T-cell (primary cell): ENCODE data around the gene STXBP5. TPM values are rescaled to one million over a fixed set of nuclear protein-coding genes. Genes with fewer than 3 reads are reported as not detected.

Experiments
- ATAC-seq, 4 experiments: fragments of 200-7000 bp in 3 of 4; fragments of 150-1000 bp in 1 of 4; cut with Tn5 transposase; replicated peaks in 1 of 4; 1 replicate in 3 of 4; 2 replicates in 1 of 4; pipeline ENCODE4 v1.10.0; 2021; ENCODE audit warnings: moderate library complexity in 3 of 4, mild to moderate bottlenecking in 2 of 4, moderate number of reproducible peaks in 1 of 4
- CTCF ChIA-PET, 2 donors: fragments of 300-600 bp; sonication (Branson Sonifier 250); formaldehyde crosslinking; loops; one replicate each; lab custom pipeline; 2022; ENCODE audit warnings: antibody characterized with exemption in 2 of 2; lab: Charles Lee
- POLR2A ChIA-PET, 2 donors: fragments of 300-600 bp; sonication (Branson Sonifier 250); formaldehyde crosslinking; loops; one replicate each; lab custom pipeline; 2022; ENCODE audit warnings: antibody characterized with exemption in 2 of 2; lab: Charles Lee
- DNase-seq, 35 experiments: peaks; one replicate each; pipeline versions ENCODE4 v3.0.0 to v3.0.0-alpha.2; 2013 to 2023
- H3K27ac ChIP-seq: one replicate; pipeline ENCODE4 v1.5.1; 2013; ENCODE audit warnings: low read length
- H3K27me3 ChIP-seq, 2 experiments: replicated peaks in 1 of 2; 1 replicate in 1 of 2; 2 replicates in 1 of 2; pipeline versions ENCODE4 v1.6.1 to v1.7.0; 2013; ENCODE audit warnings: low read length in 1 of 2, mixed read lengths in 1 of 2; ENCODE audit not compliant: control insufficient read depth in 2 of 2, insufficient read depth in 2 of 2; ENCODE audit errors: extremely low read depth in 1 of 2
- H3K36me3 ChIP-seq, 2 donors: 1 replicate in 1 of 2; 2 replicates in 1 of 2; pipeline versions ENCODE4 v1.6.1 to v1.7.0; 2013; ENCODE audit warnings: low read length in 1 of 2; ENCODE audit not compliant: control insufficient read depth in 2 of 2, insufficient read depth in 1 of 2; ENCODE audit errors: extremely low read depth in 1 of 2
- H3K4me1 ChIP-seq, 2 experiments: 1 replicate in 1 of 2; 2 replicates in 1 of 2; pipeline versions ENCODE4 v1.6.1 to v1.7.0; 2013; ENCODE audit warnings: low read length in 2 of 2, mixed read lengths in 1 of 2; ENCODE audit not compliant: insufficient read depth in 2 of 2, control insufficient read depth in 1 of 2; ENCODE audit errors: extremely low read depth in 1 of 2
- H3K4me3 ChIP-seq, 2 donors: 1 replicate in 1 of 2; 2 replicates in 1 of 2; pipeline versions ENCODE4 v1.5.1 to v1.7.0; 2013; ENCODE audit warnings: mild to moderate bottlenecking in 2 of 2, low read length in 1 of 2, moderate library complexity in 1 of 2; ENCODE audit not compliant: control insufficient read depth in 1 of 2; ENCODE audit errors: extremely low read depth in 1 of 2
- H3K9me3 ChIP-seq: 2 replicates; pipeline ENCODE4 v1.7.0; 2013
- H3K27ac Mint-ChIP-seq, 2 donors: one replicate each; pipeline ENCODE4 v1.8.0; 2020 to 2021; ENCODE audit warnings: mild to moderate bottlenecking in 2 of 2, mixed read lengths in 2 of 2
- H3K27me3 Mint-ChIP-seq, 2 donors: one replicate each; pipeline ENCODE4 v1.8.0; 2021 to 2022; ENCODE audit warnings: mixed read lengths in 2 of 2
- H3K36me3 Mint-ChIP-seq: one replicate; pipeline ENCODE4 v1.8.0; 2021; ENCODE audit warnings: mixed read lengths
- H3K4me1 Mint-ChIP-seq, 3 donors: one replicate each; pipeline ENCODE4 v1.8.0; 2020 to 2022; ENCODE audit warnings: mixed read lengths in 3 of 3, mild to moderate bottlenecking in 1 of 3
- H3K4me3 Mint-ChIP-seq, 3 donors: one replicate each; pipeline ENCODE4 v1.8.0; 2020 to 2022; ENCODE audit warnings: mild to moderate bottlenecking in 3 of 3, mixed read lengths in 3 of 3, moderate library complexity in 3 of 3
- H3K9me3 Mint-ChIP-seq, 3 donors: one replicate each; pipeline ENCODE4 v1.8.0; 2020 to 2022; ENCODE audit warnings: mixed read lengths in 3 of 3
- WGBS: methylation state at CpG from one replicate; pipeline ENCODE4 v1.1.5; 2013; ENCODE audit warnings: missing lambda C conversion rate; ENCODE audit not compliant: insufficient coverage; 5-methylcytosine and 5-hydroxymethylcytosine counted together
- total RNA-seq, 35 experiments: library from RNA in 6 of 35; stranded (reverse) in 6 of 35; fragments of 120-200 nt in 1 of 35; gene quantifications; one replicate each; pipeline versions ENCODE4 v1.2.1 to v1.2.4 and lab custom pipeline; 2013 to 2026

Gene STXBP5
- total RNA-seq, 5 donors from 2014 or later (not counting 1 experiment from before 2014, with no cell fraction given): 24.1 to 35.4 (median 27.8) TPM

DNA sequence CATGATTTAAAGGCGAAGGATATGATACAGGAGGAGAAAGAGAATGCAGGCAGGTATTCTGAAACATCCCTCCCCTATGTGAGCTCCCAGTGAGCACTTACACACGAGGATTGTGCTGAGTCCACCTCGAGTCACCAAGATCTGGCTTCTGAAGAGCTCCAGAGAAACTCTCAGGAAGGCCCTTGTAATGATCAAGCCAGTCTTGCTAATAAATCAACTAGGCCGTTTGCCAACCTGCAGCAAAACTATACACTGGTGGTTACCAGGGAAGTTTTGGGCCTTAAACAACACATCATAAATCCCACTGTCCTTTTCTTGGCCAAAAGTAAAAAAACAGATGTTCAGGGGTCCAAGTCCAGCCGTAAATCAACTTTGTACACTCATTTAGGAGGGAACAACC lies 79.2 kb downstream of the STXBP5 start:
- H3K9me3 Mint-ChIP-seq: no peaks in the 10 kb centered on the region
- ChIA-PET CTCF (interaction anchor here (1.5 kb wide), 2 partner anchors 10 to 352 kb away, joined by 3 to 8 read pairs; no protein-coding TSS in a partner anchor), POLR2A (no interaction called here)
- WGBS: 92% methylated on average over 2 of the region's 5 CpGs
- no peaks in the 10 kb centered on the region for H3K27me3 Mint-ChIP-seq
- Histone ChIP-seq H3K36me3 (peaks cover 5 to 21% of the 10 kb centered on the region in 2 donors), H3K27ac (no peak overlapping the region), H3K4me3 (no peak overlapping the region), H3K9me3 (no peaks in the 10 kb centered on the region), H3K4me1 (peaks cover 0 to 3% of the 10 kb centered on the region in 2 experiments), H3K27me3 (no peaks in the 10 kb centered on the region)
- H3K36me3 Mint-ChIP-seq: peaks cover 35% of the 10 kb centered on the region
- DNase-seq (no peak), ATAC-seq (no peak)
- no peak overlapping the region for H3K27ac Mint-ChIP-seq
- peaks cover 29 to 38% (median 38%) of the 10 kb centered on the region in 3 donors for H3K4me1 Mint-ChIP-seq
- H3K4me3 Mint-ChIP-seq: no peak overlapping the region

DNA sequence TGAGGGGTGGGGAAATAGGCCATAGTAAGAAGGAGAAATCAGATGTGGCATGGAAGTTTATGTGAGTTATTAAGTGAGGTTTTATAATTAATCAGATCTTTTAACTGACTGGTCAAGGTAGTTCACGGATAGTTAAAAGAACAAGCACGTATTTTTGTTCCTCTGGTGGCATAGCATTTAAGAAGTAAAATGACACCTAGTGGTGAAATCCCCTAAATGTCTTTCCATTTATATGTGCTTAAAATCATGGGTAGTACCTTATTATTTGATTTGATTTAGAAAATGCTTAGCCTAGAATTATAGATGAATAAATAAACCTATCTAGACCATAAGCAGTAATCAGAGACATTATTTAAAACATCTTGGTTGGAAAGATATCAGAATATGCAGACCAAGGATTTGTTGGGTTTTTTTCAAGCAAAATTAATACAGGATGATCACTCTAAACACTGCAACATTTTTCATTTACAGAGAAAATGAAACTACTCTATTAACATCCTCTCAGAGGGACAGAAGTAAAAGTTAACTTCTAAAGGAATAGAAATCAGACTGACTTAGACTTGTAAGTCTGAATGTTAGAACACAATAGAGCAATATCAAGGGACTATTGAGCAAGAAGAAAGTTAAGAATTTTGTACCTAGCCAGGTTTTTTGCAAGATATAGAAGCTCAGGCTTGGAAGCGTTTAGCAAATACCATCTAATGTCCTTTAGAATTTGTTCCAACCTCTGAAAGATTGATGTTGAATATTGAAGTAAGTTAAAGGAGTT lies 81.1 kb downstream of the STXBP5 start:
- H3K27me3 ChIP-seq: no peaks in the 10 kb centered on the region
- Mint-ChIP-seq H3K9me3 (no peaks in the 10 kb centered on the region), H3K4me3 (no peak overlapping the region), H3K27me3 (no peaks in the 10 kb centered on the region), H3K36me3 (peaks cover 35% of the 10 kb centered on the region), H3K4me1 (peaks cover 22 to 30% (median 28%) of the 10 kb centered on the region in 3 donors), H3K27ac (peak overlapping the region in 1 of 2 donors; percentile 9)
- ATAC-seq (peak in 3 of 4 experiments; percentile 35 to 37 (median 36)), DNase-seq (peak in 1 of 35 experiments; percentile 52)
- CTCF ChIA-PET: interaction anchor here in 1 of 2 donors (0.7 kb wide), 1 partner anchor 37 kb away, joined by 3 read pairs; no protein-coding TSS in a partner anchor
- no peak overlapping the region for H3K27ac ChIP-seq
- no peaks in the 10 kb centered on the region for H3K9me3 ChIP-seq
- POLR2A ChIA-PET: no interaction called here
- H3K36me3 ChIP-seq: peaks cover 10 to 20% of the 10 kb centered on the region in 2 donors
- no peak overlapping the region for H3K4me3 ChIP-seq
- WGBS: no CpG with 5 or more reads among the region's 3 CpGs
- H3K4me1 ChIP-seq: peaks cover 0 to 3% of the 10 kb centered on the region in 2 experiments

DNA sequence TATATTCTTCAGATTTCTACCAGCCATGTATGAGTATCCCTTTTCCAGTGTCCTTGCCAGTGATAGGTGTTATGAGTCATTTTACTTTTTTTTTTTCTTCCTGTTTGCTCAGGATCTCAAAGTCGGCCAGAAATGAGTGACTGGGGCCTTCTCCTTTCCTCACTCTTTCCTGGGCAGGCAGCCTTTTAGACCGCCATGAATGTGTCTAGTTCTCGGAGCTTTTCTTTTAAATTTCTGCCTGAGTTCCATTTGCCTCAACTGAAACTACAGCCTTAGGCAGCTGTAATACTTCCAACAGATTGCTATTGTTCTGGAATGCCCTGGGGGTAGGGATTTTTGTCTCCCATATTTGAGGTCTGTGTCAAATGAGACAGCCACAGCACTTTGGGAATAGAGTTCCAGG lies 83.7 kb downstream of the STXBP5 start:
- Histone ChIP-seq H3K27ac (no peak overlapping the region), H3K4me1 (peaks cover 0 to 3% of the 10 kb centered on the region in 2 experiments), H3K27me3 (no peaks in the 10 kb centered on the region), H3K4me3 (no peak overlapping the region), H3K36me3 (peaks cover 7 to 14% of the 10 kb centered on the region in 2 donors), H3K9me3 (no peaks in the 10 kb centered on the region)
- Mint-ChIP-seq H3K4me1 (peaks cover 16 to 17% (median 17%) of the 10 kb centered on the region in 3 donors), H3K36me3 (peaks cover 32% of the 10 kb centered on the region), H3K27me3 (no peaks in the 10 kb centered on the region), H3K9me3 (no peaks in the 10 kb centered on the region), H3K4me3 (no peak overlapping the region), H3K27ac (no peak overlapping the region)
- ATAC-seq: no peak
- no peak for DNase-seq
- no CpG with 5 or more reads among the region's 3 CpGs for WGBS
- CTCF ChIA-PET: no interaction called here
- POLR2A ChIA-PET: interaction anchor here (0.6 to 0.7 kb wide), 2 partner anchors 56 to 62 kb away, joined by 3 read pairs; no protein-coding TSS in a partner anchor

DNA sequence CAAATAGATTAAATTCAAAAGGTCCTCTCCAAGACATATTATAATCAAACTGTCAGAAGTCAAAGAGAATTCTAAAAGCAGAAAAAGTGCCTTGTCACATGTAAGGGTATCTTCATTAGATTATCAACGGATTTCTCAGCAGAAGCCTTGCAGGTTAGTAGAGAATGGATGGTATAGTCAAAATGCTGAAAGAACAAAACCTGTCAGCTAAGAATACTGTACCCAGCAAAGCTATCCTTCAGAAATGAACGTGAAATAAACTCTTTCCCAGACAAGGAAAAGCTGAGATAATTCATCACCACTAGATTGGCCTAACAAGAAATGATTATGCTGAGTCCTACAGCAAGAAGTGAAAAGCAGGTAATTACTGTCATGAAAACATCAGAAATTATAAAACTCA lies 92.9 kb downstream of the STXBP5 start:
- CTCF ChIA-PET: no interaction called here

DNA sequence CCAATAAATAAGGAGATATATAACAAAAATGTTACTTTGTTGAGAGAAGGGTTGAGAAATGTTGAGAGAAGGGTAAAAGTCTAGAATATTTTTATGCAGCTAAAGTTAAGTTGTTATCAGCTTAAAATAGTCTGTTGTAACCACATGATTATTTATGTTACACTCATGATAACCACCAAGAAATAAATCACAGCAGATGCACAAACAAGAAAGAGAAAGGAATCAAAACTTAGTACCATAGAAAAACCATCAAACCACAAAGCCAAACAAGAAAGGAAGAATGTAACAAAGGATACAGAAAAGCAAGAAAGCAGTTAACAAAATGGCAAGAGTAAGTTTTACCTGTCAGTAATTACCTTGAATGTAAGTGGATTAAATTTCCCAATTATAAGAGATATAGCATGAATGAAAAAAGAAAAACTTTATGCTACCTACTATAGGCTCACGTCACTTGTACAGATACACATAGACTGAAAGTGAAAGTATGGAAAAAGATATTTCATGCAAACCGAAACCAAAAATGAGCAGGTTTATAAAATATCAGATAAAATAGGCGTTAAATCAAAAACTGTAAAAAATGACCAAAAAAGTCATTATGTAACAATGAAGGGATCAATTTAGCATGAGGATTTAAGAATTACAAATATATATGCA lies 93.6 kb downstream of the STXBP5 start:
- Mint-ChIP-seq H3K4me1 (peaks cover 10 to 18% (median 18%) of the 10 kb centered on the region in 3 donors), H3K27me3 (no peaks in the 10 kb centered on the region), H3K4me3 (peak overlapping the region; percentile 15 to 69 (median 40)), H3K9me3 (peaks cover 17 to 35% (median 18%) of the 10 kb centered on the region in 3 donors), H3K36me3 (peaks cover 61% of the 10 kb centered on the region), H3K27ac (peak overlapping the region; percentile 67 to 72)
- Histone ChIP-seq H3K4me3 (no peak overlapping the region), H3K27me3 (no peaks in the 10 kb centered on the region), H3K9me3 (peaks cover 11% of the 10 kb centered on the region), H3K27ac (no peak overlapping the region), H3K36me3 (peaks cover 9 to 20% of the 10 kb centered on the region in 2 donors), H3K4me1 (no peaks in the 10 kb centered on the region)
- ChIA-PET CTCF (no interaction called here), POLR2A (no interaction called here)
- WGBS: no CpG with 5 or more reads among the region's 3 CpGs
- ATAC-seq (peak in 1 of 4 experiments; percentile 56), DNase-seq (peak in 1 of 35 experiments; percentile 13)

More for the DNA sequence above, 92.9 kb downstream of the STXBP5 start:
- peaks cover 9 to 18% of the 10 kb centered on the region in 2 donors for H3K36me3 ChIP-seq
- Mint-ChIP-seq H3K36me3 (peaks cover 59% of the 10 kb centered on the region), H3K4me3 (no peak overlapping the region), H3K27me3 (no peaks in the 10 kb centered on the region), H3K9me3 (peaks cover 14 to 33% (median 16%) of the 10 kb centered on the region in 3 donors), H3K4me1 (peaks cover 10 to 18% (median 18%) of the 10 kb centered on the region in 3 donors), H3K27ac (no peak overlapping the region)
- ATAC-seq (no peak), DNase-seq (no peak)
- H3K27me3 ChIP-seq: no peaks in the 10 kb centered on the region
- peaks cover 11% of the 10 kb centered on the region for H3K9me3 ChIP-seq
- POLR2A ChIA-PET: no interaction called here
- no CpG with 5 or more reads among the region's 2 CpGs for WGBS
- H3K27ac ChIP-seq: no peak overlapping the region
- H3K4me3 ChIP-seq: no peak overlapping the region
- no peaks in the 10 kb centered on the region for H3K4me1 ChIP-seq

DNA sequence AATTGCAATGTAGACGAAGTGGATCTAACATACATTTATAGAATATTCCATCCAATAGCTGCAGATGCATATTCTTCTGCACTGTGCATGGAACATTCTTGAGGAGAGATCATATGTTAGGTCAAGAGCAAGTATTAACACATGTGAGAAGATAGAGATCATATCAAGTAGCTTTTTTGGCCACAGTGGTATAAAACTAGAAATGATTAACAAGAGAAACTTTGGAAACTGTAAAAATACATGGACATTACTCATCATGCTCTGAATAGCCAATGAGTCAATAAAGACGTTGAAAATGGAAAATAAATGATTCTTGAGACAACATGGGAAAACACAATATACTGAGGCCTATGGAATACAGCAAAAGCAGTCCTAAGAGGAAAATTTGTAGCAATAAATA lies 94.2 kb downstream of the STXBP5 start:
- H3K4me1 ChIP-seq: no peaks in the 10 kb centered on the region
- H3K27ac ChIP-seq: no peak overlapping the region
- no peaks in the 10 kb centered on the region for H3K27me3 Mint-ChIP-seq
- POLR2A ChIA-PET: no interaction called here
- H3K4me3 Mint-ChIP-seq: peak overlapping the region in 2 of 3 donors; percentile 15 to 69
- H3K27me3 ChIP-seq: no peaks in the 10 kb centered on the region
- peaks cover 10 to 18% (median 18%) of the 10 kb centered on the region in 3 donors for H3K4me1 Mint-ChIP-seq
- CTCF ChIA-PET: no interaction called here
- no CpG with 5 or more reads among the region's 2 CpGs for WGBS
- peaks cover 11% of the 10 kb centered on the region for H3K9me3 ChIP-seq
- no peak overlapping the region for H3K4me3 ChIP-seq
- peaks cover 9 to 21% of the 10 kb centered on the region in 2 donors for H3K36me3 ChIP-seq
- H3K36me3 Mint-ChIP-seq: peaks cover 62% of the 10 kb centered on the region
- H3K9me3 Mint-ChIP-seq: peaks cover 18 to 39% (median 20%) of the 10 kb centered on the region in 3 donors
- H3K27ac Mint-ChIP-seq: no peak overlapping the region
- no peak for DNase-seq
- ATAC-seq: no peak
